Osteoblast (primary cell): ENCODE results near the gene NRM. TPM values are rescaled to one million over a fixed set of nuclear protein-coding genes. Genes with fewer than 3 reads are reported as not detected.

Source experiments
- DNase-seq: peaks from one replicate; pipeline ENCODE4 v3.0.0; 2011; ENCODE audit warnings: low spot score, mixed read lengths; ENCODE audit not compliant: insufficient read length; ENCODE audit errors: missing footprints
- H2AFZ ChIP-seq: 2 replicates; pipeline ENCODE4 v1.6.0; 2011; ENCODE audit warnings: mild to moderate bottlenecking, low read length
- H3K27ac ChIP-seq: 2 replicates; pipeline ENCODE4 v1.5.1; 2011; ENCODE audit warnings: mild to moderate bottlenecking, low read depth, low read length, moderate library complexity
- H3K27me3 ChIP-seq: 2 replicates; pipeline ENCODE4 v1.6.0; 2012; ENCODE audit warnings: mild to moderate bottlenecking, control low read depth, inconsistent platforms, low read length, moderate library complexity; ENCODE audit not compliant: insufficient read depth
- H3K36me3 ChIP-seq: 2 replicates; pipeline ENCODE4 v1.5.1; 2011; ENCODE audit warnings: mild to moderate bottlenecking, low read length, control low read depth, moderate library complexity; ENCODE audit not compliant: insufficient read depth
- H3K4me1 ChIP-seq: 2 replicates; pipeline ENCODE4 v1.5.1; 2011; ENCODE audit warnings: mild to moderate bottlenecking, low read length, control low read depth, moderate library complexity; ENCODE audit not compliant: insufficient read depth
- H3K4me2 ChIP-seq: 2 replicates; pipeline ENCODE4 v1.6.0; 2011; ENCODE audit warnings: mild to moderate bottlenecking, low read length; ENCODE audit not compliant: insufficient read depth
- H3K4me3 ChIP-seq: fragments of 200-600 bp; sonication (generic); 3 replicates; pipeline ENCODE4 v1.5.1; 2012; ENCODE audit warnings: mild to moderate bottlenecking, low read length, inconsistent platforms; ENCODE audit not compliant: insufficient read depth
- H3K79me2 ChIP-seq: 2 replicates; pipeline ENCODE4 v1.6.0; 2012; ENCODE audit warnings: mild to moderate bottlenecking, low read length, control low read depth, inconsistent platforms; ENCODE audit not compliant: insufficient read depth
- H3K9me3 ChIP-seq: 2 replicates; pipeline ENCODE4 v1.5.1; 2011; ENCODE audit warnings: low read depth, low read length, control low read depth
- H4K20me1 ChIP-seq: 2 replicates; pipeline ENCODE4 v1.6.0; 2012; ENCODE audit warnings: mild to moderate bottlenecking, low read length, control low read depth; ENCODE audit not compliant: insufficient read depth
- total RNA-seq: library from RNA; depleted of rRNA; stranded (reverse); fragments of >200 nt; gene quantifications from 2 replicates; pipeline ENCODE4 v1.2.3, GENCODE V29; 2012
- TF ChIP-seq, protein P1 (sequence below): IDR thresholded peaks from 2 replicates; pipeline ENCODE4 v1.5.1; 2011; ENCODE audit warnings: mild to moderate bottlenecking, low read depth, low read length, moderate library complexity; ENCODE audit errors: extremely low read depth

Gene NRM
- total RNA-seq, 1 donor = 3.3 TPM

DNA sequence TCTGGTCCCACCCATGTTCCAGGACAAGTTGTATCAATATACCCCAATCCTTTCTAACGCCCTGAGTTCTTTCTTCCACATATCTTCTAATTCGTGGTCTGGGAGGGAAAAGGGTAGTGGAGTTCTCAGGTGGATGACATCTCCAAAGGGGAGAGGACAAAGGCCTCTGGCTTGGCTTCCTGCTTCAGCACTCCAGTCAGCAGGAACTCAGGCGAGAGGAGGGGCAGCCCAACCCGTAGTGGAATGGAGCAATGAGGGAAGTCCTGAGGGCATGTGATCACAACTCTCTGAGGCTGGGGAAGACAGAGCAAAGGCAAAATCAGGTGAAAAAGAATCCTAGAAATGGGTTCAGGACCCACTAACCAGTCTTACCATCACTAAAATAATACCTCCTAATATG is 9.6 kb upstream of the NRM start:
- Histone ChIP-seq H3K36me3 (peaks cover 32% of the 10 kb centered on the region), H3K9me3 (no peaks in the 10 kb centered on the region), H3K79me2 (no peaks in the 10 kb centered on the region), H3K4me1 (peaks cover 8% of the 10 kb centered on the region), H3K27ac (no peak overlapping the region), H2AFZ (no peak overlapping the region), H3K27me3 (no peaks in the 10 kb centered on the region), H4K20me1 (no peaks in the 10 kb centered on the region), H3K4me2 (no peak overlapping the region), H3K4me3 (no peak overlapping the region)
- TF ChIP-seq, protein P1, sequence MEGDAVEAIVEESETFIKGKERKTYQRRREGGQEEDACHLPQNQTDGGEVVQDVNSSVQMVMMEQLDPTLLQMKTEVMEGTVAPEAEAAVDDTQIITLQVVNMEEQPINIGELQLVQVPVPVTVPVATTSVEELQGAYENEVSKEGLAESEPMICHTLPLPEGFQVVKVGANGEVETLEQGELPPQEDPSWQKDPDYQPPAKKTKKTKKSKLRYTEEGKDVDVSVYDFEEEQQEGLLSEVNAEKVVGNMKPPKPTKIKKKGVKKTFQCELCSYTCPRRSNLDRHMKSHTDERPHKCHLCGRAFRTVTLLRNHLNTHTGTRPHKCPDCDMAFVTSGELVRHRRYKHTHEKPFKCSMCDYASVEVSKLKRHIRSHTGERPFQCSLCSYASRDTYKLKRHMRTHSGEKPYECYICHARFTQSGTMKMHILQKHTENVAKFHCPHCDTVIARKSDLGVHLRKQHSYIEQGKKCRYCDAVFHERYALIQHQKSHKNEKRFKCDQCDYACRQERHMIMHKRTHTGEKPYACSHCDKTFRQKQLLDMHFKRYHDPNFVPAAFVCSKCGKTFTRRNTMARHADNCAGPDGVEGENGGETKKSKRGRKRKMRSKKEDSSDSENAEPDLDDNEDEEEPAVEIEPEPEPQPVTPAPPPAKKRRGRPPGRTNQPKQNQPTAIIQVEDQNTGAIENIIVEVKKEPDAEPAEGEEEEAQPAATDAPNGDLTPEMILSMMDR = no peak
- DNase-seq = no peak

DNA sequence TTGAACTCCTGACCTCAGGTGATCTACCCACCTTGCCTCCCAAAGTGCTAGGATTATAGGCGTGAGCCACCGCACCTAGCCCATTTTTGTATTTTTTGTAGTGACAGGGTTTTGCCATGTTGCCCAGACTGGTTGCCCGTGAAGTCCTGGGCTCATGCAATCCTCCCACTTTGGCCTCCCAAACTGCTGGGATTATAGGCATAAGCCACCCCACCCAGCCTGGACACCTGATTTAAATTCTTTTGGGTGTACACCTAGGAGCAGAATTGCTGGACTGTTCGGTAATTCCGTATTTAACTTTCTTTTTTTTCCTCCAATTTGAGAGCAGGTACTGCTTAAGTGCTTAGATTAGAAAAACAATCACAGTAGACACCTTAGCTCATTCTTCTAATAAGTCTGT is 5.6 kb upstream of the NRM start:
- Histone ChIP-seq H3K4me2 (no peak overlapping the region), H3K27me3 (no peaks in the 10 kb centered on the region), H4K20me1 (no peaks in the 10 kb centered on the region), H3K27ac (no peak overlapping the region), H3K9me3 (no peaks in the 10 kb centered on the region), H3K4me3 (no peak overlapping the region), H3K36me3 (no peaks in the 10 kb centered on the region), H3K4me1 (peaks cover 7% of the 10 kb centered on the region), H2AFZ (no peak overlapping the region), H3K79me2 (no peaks in the 10 kb centered on the region)
- TF ChIP-seq, protein P1 = no peak
- no peak for DNase-seq

DNA sequence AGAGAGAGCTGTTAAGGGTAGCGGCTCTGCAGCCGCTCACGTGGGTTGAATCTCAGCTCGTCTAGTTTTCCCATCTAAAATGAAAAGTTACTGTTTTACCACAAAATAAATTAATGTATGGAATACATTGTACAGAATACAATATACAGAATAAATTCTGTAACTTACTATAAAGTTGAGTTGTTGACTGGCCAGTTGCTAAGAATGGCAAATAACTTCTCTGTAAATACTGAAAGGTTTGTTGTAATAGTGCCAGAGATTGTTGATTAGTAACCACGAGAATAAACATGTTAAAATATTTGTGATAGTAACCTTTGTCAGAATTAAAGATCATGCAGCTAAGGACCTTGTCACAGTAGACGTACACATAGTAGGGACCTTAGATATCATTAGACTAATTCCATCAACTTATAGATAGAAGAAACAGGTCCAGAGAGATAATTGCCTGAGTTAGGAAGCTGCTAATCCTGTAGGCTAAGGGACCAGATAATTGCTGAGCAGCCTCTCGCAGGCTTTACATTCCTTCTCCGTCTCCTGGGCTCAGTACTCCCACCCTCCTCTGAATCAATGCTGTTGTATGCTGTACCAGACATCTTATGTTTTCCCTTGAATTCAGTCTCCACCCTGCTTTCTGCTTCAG is 544 bp upstream of the NRM start:
- peaks cover under 1% of the 10 kb centered on the region for H4K20me1 ChIP-seq
- DNase-seq = no peak
- H3K4me1 ChIP-seq = peaks cover 35% of the 10 kb centered on the region
- H3K27ac ChIP-seq = peak overlapping the region; percentile 74
- H3K36me3 ChIP-seq = no peaks in the 10 kb centered on the region
- H3K4me3 ChIP-seq = peak overlapping the region; percentile 85
- H3K9me3 ChIP-seq = no peaks in the 10 kb centered on the region
- peak overlapping the region; percentile 81 for H3K4me2 ChIP-seq
- no peaks in the 10 kb centered on the region for H3K27me3 ChIP-seq
- H3K79me2 ChIP-seq = peaks cover 29% of the 10 kb centered on the region
- peak overlapping the region; percentile 79 for H2AFZ ChIP-seq
- TF ChIP-seq, protein P1 = no peak

DNA sequence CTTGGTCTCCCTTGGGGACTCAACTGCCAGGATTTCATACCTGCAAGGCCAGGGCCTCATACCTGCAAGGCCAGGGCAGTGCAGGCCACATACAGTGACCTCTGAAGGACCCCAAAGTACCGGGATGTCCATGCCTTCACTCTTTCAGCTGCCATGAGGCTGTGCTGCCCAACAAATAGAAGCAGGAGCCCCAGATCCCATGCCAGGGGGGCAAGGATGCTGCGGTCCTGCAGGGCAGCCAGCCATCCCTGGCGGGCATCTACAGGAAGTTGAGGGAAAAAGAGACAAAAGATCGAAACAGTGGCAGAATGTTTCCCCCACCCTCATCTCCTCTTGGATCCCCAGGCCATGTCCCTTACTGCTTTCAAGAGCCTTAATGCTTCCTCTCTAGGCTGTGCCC is 799 bp downstream of the NRM start:
- no peaks in the 10 kb centered on the region for H3K9me3 ChIP-seq
- H3K36me3 ChIP-seq = peaks cover under 1% of the 10 kb centered on the region
- DNase-seq = peak; percentile 55
- H3K79me2 ChIP-seq = peaks cover 43% of the 10 kb centered on the region
- H2AFZ ChIP-seq = peak overlapping the region; percentile 95
- peaks cover 13% of the 10 kb centered on the region for H4K20me1 ChIP-seq
- H3K4me2 ChIP-seq = peak overlapping the region; percentile 81
- peak overlapping the region; percentile 85 for H3K4me3 ChIP-seq
- peaks cover 34% of the 10 kb centered on the region for H3K4me1 ChIP-seq
- H3K27ac ChIP-seq = peak overlapping the region; percentile 67
- H3K27me3 ChIP-seq = no peaks in the 10 kb centered on the region
- TF ChIP-seq, protein P1 = no peak
